Pulmonary artery endothelial cell (primary cell): ENCODE measurements around the gene TRIM17. TPM values are rescaled to one million over a fixed set of nuclear protein-coding genes. Genes with fewer than 3 reads are reported as not detected.

ENCODE experiments used
- DNase-seq: peaks from one replicate; pipeline ENCODE4 v3.0.0-alpha.2; 2011; ENCODE audit warnings: low read depth, low spot score
- total RNA-seq: library from RNA; depleted of rRNA; stranded (reverse); fragments of >200 nt; gene quantifications from 2 replicates; pipeline ENCODE4 v1.2.3, GENCODE V29; 2014

Gene TRIM17
- total RNA-seq, 1 donor from 2014 or later, result not detected

DNA sequence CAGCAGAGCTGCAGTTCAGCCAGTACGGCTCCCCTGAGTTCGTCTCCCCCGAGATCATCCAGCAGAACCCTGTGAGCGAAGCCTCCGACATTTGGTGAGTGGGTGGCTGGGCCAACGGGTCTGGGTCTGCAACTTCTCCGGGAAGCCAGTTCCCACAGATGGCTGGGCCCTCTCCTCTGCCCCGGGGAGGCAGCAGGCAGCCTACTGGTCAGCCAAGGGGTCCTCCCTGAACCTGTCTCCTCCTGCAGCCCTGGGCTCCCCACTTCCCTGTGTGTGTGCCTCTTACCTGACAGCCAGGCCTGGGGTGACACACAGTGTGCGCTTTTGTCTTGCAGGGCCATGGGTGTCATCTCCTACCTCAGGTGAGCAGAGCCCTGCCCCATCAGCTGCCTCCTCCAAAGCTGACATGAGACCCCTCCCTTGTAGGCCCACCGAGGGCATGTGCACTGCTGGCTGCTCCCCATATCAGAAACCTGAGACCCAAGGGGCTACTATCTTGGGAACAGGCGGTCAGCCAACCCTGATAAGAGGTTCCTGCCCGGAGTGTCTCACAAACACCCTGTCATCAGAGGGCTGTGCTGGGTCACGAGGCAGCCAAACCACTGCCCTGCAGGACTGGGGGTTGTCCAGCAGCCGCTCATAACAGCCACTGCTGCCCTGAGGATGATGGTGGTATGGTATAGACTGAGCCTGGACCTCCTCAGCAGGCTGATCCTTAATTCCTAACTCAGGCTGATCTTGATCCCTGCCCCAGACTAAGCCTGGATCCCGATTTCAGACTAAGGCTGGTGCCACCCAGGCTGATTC lies 47.7 kb downstream of the TRIM17 start:
- DNase-seq, result no peak

- DNase-seq, result no peak
These were observed 48.6 kb downstream of the TRIM17 start for GRCh38 chr1:228367798-228368791.

DNA sequence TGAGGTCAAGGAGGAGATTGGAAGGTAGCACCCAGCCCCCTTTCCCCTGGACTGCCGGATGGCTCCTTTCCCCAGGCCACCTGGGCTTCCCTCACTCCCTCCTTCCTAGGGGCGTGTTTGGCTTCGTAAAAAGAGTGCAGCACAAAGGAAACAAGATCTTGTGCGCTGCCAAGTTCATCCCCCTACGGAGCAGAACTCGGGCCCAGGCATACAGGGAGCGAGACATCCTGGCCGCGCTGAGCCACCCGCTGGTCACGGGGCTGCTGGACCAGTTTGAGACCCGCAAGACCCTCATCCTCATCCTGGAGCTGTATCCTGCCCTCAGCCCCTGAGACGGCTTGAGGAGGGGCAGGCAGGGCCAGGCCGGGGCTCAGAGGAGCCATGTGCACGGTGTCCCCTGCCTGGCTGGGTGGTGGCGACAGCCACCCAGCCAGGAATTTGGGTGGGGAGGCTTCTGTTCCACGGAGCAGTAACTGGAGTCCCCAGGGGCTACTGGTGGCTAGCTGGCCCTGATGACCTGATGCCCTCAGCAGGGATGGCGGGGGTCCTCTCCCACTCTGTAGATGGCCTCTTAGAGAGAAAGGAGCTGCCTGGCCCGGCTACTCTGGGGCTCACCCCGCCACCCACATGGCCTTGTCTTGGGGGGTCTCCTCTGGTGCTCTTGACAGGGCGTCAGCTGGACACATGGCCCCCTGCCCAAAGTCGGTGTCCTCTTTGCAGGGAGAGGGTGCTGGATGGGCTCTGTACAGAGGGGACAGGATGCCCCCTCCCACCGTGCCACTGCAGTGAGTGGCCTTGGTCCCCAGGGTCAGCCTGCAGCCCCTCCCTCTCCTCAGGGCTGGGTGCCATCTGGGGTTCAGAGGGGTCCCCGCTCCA lies 49.6 kb downstream of the TRIM17 start:
- DNase-seq, result no peak

DNA sequence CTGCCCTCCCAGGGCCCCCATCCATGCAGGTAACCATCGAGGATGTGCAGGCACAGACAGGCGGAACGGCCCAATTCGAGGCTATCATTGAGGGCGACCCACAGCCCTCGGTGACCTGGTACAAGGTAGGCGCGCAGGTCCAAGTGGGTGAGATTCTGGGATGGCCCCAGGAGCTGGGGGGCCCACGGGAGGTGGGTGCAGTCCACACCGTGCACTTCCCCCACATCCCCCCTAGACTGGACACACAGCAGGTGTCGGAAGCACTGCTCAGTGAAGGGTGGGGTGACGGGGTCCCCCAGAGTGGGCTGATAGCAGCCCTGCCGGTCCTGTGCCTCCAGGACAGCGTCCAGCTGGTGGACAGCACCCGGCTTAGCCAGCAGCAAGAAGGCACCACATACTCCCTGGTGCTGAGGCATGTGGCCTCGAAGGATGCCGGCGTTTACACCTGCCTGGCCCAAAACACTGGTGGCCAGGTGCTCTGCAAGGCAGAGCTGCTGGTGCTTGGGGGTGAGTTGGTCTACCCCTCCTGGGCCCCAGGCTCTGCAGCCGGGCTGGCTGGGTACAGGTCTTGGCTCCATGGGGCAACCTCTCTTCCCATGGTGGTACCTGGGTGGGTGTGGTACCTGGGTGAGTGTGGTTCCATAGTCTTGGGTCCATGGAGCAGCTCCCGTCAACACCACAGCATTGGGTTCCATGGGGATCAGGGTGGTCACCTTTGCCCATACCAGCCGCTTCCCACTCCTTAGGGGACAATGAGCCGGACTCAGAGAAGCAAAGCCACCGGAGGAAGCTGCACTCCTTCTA lies 50.4 kb downstream of the TRIM17 start:
- no peak for DNase-seq

DNA sequence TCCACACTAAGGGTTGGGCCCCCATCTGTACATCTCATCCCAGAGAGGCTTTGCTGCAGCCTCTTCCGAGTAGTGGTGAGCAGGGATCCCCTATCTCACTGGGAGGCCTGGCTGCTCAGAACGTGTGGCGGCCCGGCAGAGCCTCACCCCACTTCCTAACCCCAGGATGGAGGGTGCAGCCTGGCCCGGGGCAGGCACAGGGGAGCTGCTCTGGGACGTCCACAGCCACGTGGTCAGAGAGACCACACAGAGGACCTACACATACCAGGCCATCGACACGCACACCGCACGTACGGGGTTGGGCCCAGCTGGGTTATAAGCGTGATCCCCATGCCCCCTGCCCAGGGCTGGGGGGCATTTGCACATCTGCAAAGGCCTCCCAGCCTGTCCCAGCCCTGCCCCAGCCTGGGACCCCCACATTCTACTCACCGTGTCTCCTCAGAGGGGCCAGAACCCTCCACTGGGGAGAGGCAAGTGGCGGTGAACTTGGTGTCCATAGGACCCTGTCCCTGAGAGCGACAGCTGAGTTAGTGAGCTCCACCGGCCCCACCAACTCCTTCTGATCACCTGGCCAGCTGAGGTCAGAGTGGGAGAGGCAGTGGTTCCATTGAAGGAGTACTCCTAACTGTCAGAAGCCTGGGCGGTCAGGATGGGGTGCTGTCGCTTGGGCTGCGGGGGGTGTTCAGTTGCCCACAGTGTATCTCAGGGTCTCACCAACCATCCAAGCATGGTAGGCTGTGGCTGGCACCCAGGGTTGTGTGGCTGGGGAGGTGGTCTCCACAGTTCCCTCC lies 51.2 kb downstream of the TRIM17 start:
- DNase-seq, result no peak

- DNase-seq, result no peak
These were observed 51.9 kb downstream of the TRIM17 start for GRCh38 chr1:228364706-228365213.

DNA sequence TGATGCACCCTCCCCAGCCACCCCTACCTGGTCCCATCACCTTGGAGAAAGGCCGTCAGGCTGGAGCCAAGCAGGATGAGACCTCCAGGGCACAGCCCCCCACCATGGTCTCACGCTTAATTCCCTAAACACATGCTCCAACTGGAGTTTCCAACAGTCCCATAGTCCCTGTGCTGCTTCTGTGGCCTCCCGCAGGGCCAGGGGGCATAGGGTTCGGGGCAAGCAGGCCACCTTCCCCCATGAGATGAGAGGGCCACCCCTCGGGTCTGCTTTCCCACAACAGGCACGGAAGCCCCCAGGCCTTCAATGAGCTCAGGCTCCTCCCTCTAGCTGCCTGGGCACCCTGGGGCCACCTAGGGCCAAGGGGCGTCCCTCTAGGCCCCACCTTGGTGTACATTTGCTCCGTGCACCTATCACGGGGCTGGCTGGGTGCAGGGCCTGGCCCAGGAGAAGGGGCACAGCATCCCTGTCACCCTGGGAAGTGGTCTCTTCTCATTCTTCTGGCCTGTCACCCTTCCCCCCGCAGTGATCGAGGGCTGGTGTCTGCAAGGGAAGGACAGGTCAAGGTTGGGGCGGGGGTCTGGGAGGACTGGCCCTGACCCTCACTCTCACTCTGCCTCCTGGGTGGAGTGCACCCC lies 52.5 kb downstream of the TRIM17 start:
- no peak for DNase-seq

GRCh38 chr1:228363686-228364067 lies 53.0 kb downstream of the TRIM17 start:
- no peak for DNase-seq

GRCh38 chr1:228362884-228363450 lies 53.7 kb downstream of the TRIM17 start:
- DNase-seq, result no peak

GRCh38 chr1:228362141-228362883 lies 54.3 kb downstream of the TRIM17 start:
- no peak for DNase-seq

GRCh38 chr1:228361314-228362140 lies 55.1 kb downstream of the TRIM17 start:
- DNase-seq, result no peak

DNA sequence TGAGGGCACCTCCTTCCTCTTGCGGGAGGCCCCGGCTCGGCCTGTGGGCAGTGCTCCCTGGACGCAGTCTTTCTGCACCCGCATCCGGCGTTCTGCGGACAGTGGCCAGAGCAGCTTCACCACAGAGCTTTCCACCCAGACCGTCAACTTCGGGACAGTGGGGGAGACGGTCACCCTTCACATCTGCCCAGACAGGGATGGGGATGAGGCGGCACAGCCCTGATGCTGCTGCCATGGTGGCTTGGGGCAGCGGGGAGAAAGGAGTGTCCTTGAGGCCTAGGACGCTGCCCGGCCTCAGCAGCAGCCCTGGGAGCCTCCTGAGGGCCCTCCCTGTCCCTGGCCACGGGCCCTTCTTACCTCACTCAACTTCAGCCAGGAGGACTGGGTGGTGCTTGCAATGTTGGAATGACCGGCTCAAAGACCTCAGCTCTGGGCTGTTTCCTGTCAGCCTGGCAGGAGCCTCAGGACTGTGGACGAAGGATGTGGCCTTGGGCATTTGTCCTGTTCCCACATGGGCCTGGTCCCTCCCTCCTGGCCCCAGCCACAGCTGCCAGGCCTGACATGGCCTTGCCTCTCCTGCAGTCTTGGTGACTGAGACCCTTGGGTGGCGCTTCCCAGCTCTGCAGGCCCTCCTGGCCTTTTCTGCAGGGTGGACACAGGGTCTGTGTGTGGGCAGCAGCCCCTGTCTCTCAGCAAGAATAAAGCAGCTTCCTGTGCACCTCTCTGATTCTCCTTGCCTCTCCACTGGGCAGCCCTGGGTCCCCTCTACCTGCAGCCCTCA lies 55.9 kb downstream of the TRIM17 start:
- DNase-seq, result no peak

- DNase-seq, result no peak
These were observed 56.8 kb downstream of the TRIM17 start for GRCh38 chr1:228359613-228360532.

DNA sequence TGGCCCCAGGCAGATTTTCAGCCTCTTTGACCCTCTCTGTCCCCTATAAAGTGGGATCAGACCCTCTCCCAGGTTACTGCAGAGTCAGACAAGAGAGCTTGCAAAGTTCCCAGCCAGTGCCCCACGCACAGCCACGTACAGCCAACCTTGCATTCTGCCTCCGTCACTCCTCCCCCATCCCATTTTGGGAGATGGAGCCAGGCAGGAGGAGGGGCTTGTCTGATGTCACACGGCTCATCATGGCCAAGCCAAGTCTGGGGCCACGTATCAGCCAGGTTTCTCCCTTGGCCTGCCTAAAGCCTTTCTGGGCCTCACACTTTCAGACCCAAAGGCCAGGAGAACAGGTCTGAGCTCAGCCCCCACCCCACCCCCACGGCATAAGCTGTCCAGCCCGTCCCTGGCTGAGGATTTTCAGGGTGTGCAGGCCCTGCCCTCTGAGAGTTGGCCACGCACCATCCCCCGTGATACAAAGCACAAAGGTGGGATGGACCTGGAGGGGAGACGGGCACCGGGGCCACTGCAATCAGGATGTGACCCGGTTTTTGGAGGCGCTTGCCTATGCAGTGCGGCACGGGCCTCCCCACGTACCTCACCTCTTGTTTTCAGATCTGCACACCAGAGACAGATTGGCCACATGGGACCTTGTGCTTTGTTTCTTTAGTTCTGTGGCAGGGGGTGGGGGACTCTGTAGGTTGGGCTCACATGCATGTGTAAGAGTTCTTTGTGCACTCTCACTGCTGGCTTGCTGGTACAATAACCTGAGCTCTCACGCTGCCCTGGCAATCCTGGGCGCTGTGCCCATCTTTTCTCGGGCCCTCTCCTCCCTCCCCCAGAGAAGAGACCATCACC lies 57.7 kb downstream of the TRIM17 start:
- no peak for DNase-seq
